HG02571 (cell line): ENCODE results near the gene PDCD2L.
"Not testable (repeated sequence)": the region's sequence is repeated elsewhere in the genome, so short reads cannot be mapped to it uniquely, and the experiment has no call there.

ENCODE experiments used
- ATAC-seq: cut with Tn5 transposase; IDR thresholded peaks from one replicate; pipeline ENCODE4 v1.9.1; 2021; ENCODE audit warnings: mild to moderate bottlenecking, moderate library complexity; ENCODE audit not compliant: unreplicated experiment

Gene PDCD2L

GRCh38 chr19:34461375-34462100 is 57.3 kb downstream of the PDCD2L start:
- ATAC-seq = no peak

- not testable (repeated sequence) for ATAC-seq
These were observed 60.6 kb downstream of the PDCD2L start for GRCh38 chr19:34464785-34465184.

GRCh38 chr19:34468409-34468808 is 64.2 kb downstream of the PDCD2L start:
- no peak for ATAC-seq

- ATAC-seq = not testable (repeated sequence)
These were observed 64.8 kb downstream of the PDCD2L start for GRCh38 chr19:34469026-34469425.

GRCh38 chr19:34471906-34472700 is 67.9 kb downstream of the PDCD2L start:
- no peak for ATAC-seq

GRCh38 chr19:34474233-34474989 is 70.2 kb downstream of the PDCD2L start:
- no peak for ATAC-seq

GRCh38 chr19:34475026-34475974 is 71.1 kb downstream of the PDCD2L start:
- no peak for ATAC-seq
